Activated CD4-positive, alpha-beta memory T cell treated with anti-CD3 and anti-CD28 coated beads, Interleukin-2, amount 10 ng/mL, durations not matched to agents 7 days and 5 days (primary cell): ENCODE results near the gene ZNF24. TPM values are rescaled to one million over a fixed set of nuclear protein-coding genes. Genes with fewer than 3 reads are reported as not detected.
A peak's percentile ranks its signal among the peaks of the same experiment; 100 is the strongest.

Source experiments
- CTCF ChIA-PET: fragments of 350-600 bp; sonication (Branson Sonifier 250); formaldehyde crosslinking; loops from one replicate; lab custom pipeline; 2021; ENCODE audit warnings: antibody characterized with exemption, inconsistent platforms; lab: Charles Lee
- POLR2A ChIA-PET: fragments of 350-600 bp; sonication (Branson Sonifier 250); formaldehyde crosslinking; loops from one replicate; lab custom pipeline; 2021; ENCODE audit warnings: antibody characterized with exemption; lab: Charles Lee
- DNase-seq: peaks from one replicate; pipeline ENCODE4 v3.0.0-alpha.2; 2020
- H3K27ac Mint-ChIP-seq: one replicate; pipeline ENCODE4 v1.8.0; 2021; ENCODE audit warnings: mild to moderate bottlenecking, mixed read lengths
- H3K27me3 Mint-ChIP-seq: one replicate; pipeline ENCODE4 v1.8.0; 2021; ENCODE audit warnings: mixed read lengths
- H3K36me3 Mint-ChIP-seq: one replicate; pipeline ENCODE4 v1.8.0; 2021; ENCODE audit warnings: low read depth, mixed read lengths
- H3K4me1 Mint-ChIP-seq: one replicate; pipeline ENCODE4 v1.8.0; 2021; ENCODE audit warnings: mixed read lengths
- H3K4me3 Mint-ChIP-seq: one replicate; pipeline ENCODE4 v1.8.0; 2021; ENCODE audit warnings: mild to moderate bottlenecking, mixed read lengths
- H3K9me3 Mint-ChIP-seq: one replicate; pipeline ENCODE4 v1.8.0; 2021; ENCODE audit warnings: mixed read lengths
- total RNA-seq, 2 experiments: library from RNA; stranded (reverse); gene quantifications; one replicate each; pipeline ENCODE4 v1.2.3, GENCODE V29; 2021

ZNF24 gene
- total RNA-seq, 2 experiments from 2014 or later, result 53.9 to 55.2 TPM

GRCh38 chr18:35324926-35325655 lies 19.1 kb downstream of the ZNF24 start:
- Mint-ChIP-seq H3K4me3 (no peak overlapping the region), H3K27me3 (no peaks in the 10 kb centered on the region), H3K36me3 (no peaks in the 10 kb centered on the region), H3K27ac (no peak overlapping the region), H3K9me3 (peaks cover 2% of the 10 kb centered on the region), H3K4me1 (no peaks in the 10 kb centered on the region)
- ChIA-PET POLR2A (no interaction called here), CTCF (no interaction called here)
- no peak for DNase-seq

GRCh38 chr18:35322486-35323458 lies 21.4 kb downstream of the ZNF24 start:
- peaks cover 5% of the 10 kb centered on the region for H3K9me3 Mint-ChIP-seq
- H3K27me3 Mint-ChIP-seq, result no peaks in the 10 kb centered on the region
- H3K4me3 Mint-ChIP-seq, result no peak overlapping the region
- no peaks in the 10 kb centered on the region for H3K36me3 Mint-ChIP-seq
- no peak overlapping the region for H3K27ac Mint-ChIP-seq
- H3K4me1 Mint-ChIP-seq, result no peaks in the 10 kb centered on the region
- no peak for DNase-seq
- CTCF ChIA-PET, result interaction anchor here (1.4 kb wide), 1 partner anchor 91 kb away, joined by 3 read pairs; no protein-coding TSS in a partner anchor
- POLR2A ChIA-PET, result no interaction called here

- DNase-seq, result no peak
- Mint-ChIP-seq H3K36me3 (peaks cover 21% of the 10 kb centered on the region), H3K4me1 (no peaks in the 10 kb centered on the region), H3K9me3 (peaks cover 64% of the 10 kb centered on the region), H3K4me3 (no peak overlapping the region), H3K27me3 (no peaks in the 10 kb centered on the region), H3K27ac (no peak overlapping the region)
- POLR2A ChIA-PET, result no interaction called here
- CTCF ChIA-PET, result no interaction called here
Observed at GRCh38 chr18:35311496-35311895, 32.7 kb downstream of the ZNF24 start.

DNA sequence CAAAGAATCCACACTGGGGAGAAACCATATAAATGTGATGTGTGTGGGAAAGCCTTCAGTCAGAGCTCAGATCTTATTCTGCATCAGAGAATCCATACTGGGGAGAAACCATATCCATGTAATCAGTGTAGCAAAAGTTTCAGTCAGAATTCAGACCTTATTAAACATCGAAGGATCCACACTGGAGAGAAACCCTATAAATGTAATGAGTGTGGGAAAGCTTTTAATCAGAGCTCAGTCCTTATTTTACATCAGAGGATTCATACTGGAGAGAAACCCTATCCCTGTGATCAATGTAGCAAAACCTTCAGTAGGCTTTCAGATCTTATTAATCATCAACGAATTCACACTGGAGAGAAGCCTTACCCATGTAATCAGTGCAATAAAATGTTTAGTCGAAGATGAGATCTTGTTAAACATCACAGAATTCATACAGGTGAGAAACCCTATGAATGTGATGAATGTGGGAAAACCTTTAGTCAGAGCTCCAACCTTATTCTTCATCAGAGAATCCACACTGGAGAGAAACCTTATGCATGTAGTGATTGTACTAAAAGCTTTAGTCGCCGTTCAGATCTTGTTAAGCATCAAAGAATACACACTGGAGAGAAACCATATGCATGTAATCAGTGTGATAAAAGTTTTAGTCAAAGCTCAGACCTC lies 37.5 kb downstream of the ZNF24 start:
- no peak for DNase-seq
- peaks cover 67% of the 10 kb centered on the region for H3K36me3 Mint-ChIP-seq
- no peaks in the 10 kb centered on the region for H3K4me1 Mint-ChIP-seq
- no peak overlapping the region for H3K4me3 Mint-ChIP-seq
- CTCF ChIA-PET, result no interaction called here
- no peak overlapping the region for H3K27ac Mint-ChIP-seq
- H3K9me3 Mint-ChIP-seq, result peaks cover 80% of the 10 kb centered on the region
- H3K27me3 Mint-ChIP-seq, result no peaks in the 10 kb centered on the region
- POLR2A ChIA-PET, result interaction anchor here (1.2 kb wide), 1 partner anchor 38 kb away, joined by 4 read pairs; no protein-coding TSS in a partner anchor

DNA sequence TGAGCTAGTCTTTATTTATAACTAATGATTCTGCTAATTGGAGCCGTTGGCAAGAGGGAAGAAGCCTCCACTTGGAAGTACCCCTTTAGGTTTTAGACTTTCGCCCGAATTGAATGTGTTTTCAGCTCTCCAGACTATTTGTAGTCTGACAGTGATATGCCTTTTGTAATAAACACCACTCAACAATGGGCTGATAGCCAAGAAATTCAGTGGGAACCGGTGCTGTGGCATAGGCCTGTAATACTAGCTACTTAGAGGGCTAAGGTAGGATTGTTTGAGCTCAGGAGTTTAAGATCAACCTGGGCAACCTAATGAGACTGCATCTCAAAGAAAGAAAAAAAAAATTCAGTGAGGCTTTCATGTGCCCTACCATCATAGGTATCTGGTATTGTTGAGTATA lies 40.6 kb downstream of the ZNF24 start:
- no peak overlapping the region for H3K27ac Mint-ChIP-seq
- peaks cover 76% of the 10 kb centered on the region for H3K9me3 Mint-ChIP-seq
- H3K4me1 Mint-ChIP-seq, result no peaks in the 10 kb centered on the region
- ChIA-PET POLR2A (interaction anchor here (1.0 to 1.6 kb wide), 2 partner anchors 14 kb away, joined by 3 to 4 read pairs; partner anchors contain the start of gene ZSCAN30), CTCF (no interaction called here)
- H3K4me3 Mint-ChIP-seq, result no peak overlapping the region
- peaks cover 89% of the 10 kb centered on the region for H3K36me3 Mint-ChIP-seq
- DNase-seq, result no peak
- no peaks in the 10 kb centered on the region for H3K27me3 Mint-ChIP-seq

GRCh38 chr18:35296060-35296459 lies 48.2 kb downstream of the ZNF24 start:
- no peaks in the 10 kb centered on the region for H3K27me3 Mint-ChIP-seq
- H3K27ac Mint-ChIP-seq, result no peak overlapping the region
- H3K4me1 Mint-ChIP-seq, result peaks cover 13% of the 10 kb centered on the region
- peaks cover 40% of the 10 kb centered on the region for H3K9me3 Mint-ChIP-seq
- no peak overlapping the region for H3K4me3 Mint-ChIP-seq
- ChIA-PET POLR2A (no interaction called here), CTCF (no interaction called here)
- no peak for DNase-seq
- peaks cover 88% of the 10 kb centered on the region for H3K36me3 Mint-ChIP-seq

- POLR2A ChIA-PET, result interaction anchor here (0.7 to 5.0 kb wide), 3 partner anchors 50 to 775 kb away, joined by 5 to 45 read pairs (median 5); partner anchors contain the start of genes ZNF24 and ZNF397
Observed at GRCh38 chr18:35291166-35291565, 53.1 kb downstream of the ZNF24 start.

GRCh38 chr18:35290094-35290735 lies 54.0 kb downstream of the ZNF24 start, which contains the start of gene ZSCAN30:
Gene ZSCAN30 (minus strand): TSS chr18:35290229. CDS start chr18:35264352, 25,877 bp downstream.
- peak; percentile 96 for DNase-seq
- Mint-ChIP-seq H3K27me3 (no peaks in the 10 kb centered on the region), H3K4me3 (peak within 1 kb of the TSS; percentile 90), H3K9me3 (peaks cover 24% of the 10 kb centered on the region), H3K27ac (peak within 1 kb of the TSS; percentile 90), H3K36me3 (peaks cover 77% of the 10 kb centered on the region), H3K4me1 (peaks cover 42% of the 10 kb centered on the region)
- CTCF ChIA-PET, result interaction anchor here (1.1 to 1.6 kb wide), 5 partner anchors 9 to 207 kb away, joined by 3 to 6 read pairs (median 3); partner anchors contain the start of gene INO80C
- POLR2A ChIA-PET, result interaction anchor here (0.6 to 5.0 kb wide), 19 partner anchors 9 to 776 kb away, joined by 3 to 45 read pairs (median 4); partner anchors contain the start of genes INO80C, RMP24, ZNF24 and ZNF397

More at GRCh38 chr18:35291166-35291565, 53.1 kb downstream of the ZNF24 start:
- H3K4me3 Mint-ChIP-seq, result peak overlapping the region; percentile 90
- H3K9me3 Mint-ChIP-seq, result peaks cover 25% of the 10 kb centered on the region
- CTCF ChIA-PET, result interaction anchor here (1.2 kb wide), 1 partner anchor 60 kb away, joined by 3 read pairs; no protein-coding TSS in a partner anchor
- H3K27me3 Mint-ChIP-seq, result no peaks in the 10 kb centered on the region
- H3K27ac Mint-ChIP-seq, result peak overlapping the region; percentile 90
- no peak for DNase-seq
- peaks cover 79% of the 10 kb centered on the region for H3K36me3 Mint-ChIP-seq
- peaks cover 42% of the 10 kb centered on the region for H3K4me1 Mint-ChIP-seq

GRCh38 chr18:35289727-35290093 lies 54.5 kb downstream of the ZNF24 start:
- H3K27ac Mint-ChIP-seq, result peak overlapping the region; percentile 90
- H3K4me1 Mint-ChIP-seq, result peaks cover 42% of the 10 kb centered on the region
- CTCF ChIA-PET, result interaction anchor here (1.1 to 1.6 kb wide), 5 partner anchors 10 to 208 kb away, joined by 3 to 6 read pairs (median 3); partner anchors contain the start of gene INO80C
- no peaks in the 10 kb centered on the region for H3K27me3 Mint-ChIP-seq
- DNase-seq, result peak; percentile 44
- POLR2A ChIA-PET, result interaction anchor here (0.6 to 5.0 kb wide), 20 partner anchors 9 to 776 kb away, joined by 3 to 45 read pairs (median 4); partner anchors contain the start of genes INO80C, MAPRE2, RMP24 and ZNF24
- peaks cover 20% of the 10 kb centered on the region for H3K9me3 Mint-ChIP-seq
- H3K4me3 Mint-ChIP-seq, result peak overlapping the region; percentile 90
- H3K36me3 Mint-ChIP-seq, result peaks cover 76% of the 10 kb centered on the region

GRCh38 chr18:35289293-35289692 lies 54.9 kb downstream of the ZNF24 start:
- H3K27ac Mint-ChIP-seq, result peak overlapping the region; percentile 90
- peak overlapping the region; percentile 90 for H3K4me3 Mint-ChIP-seq
- no peak for DNase-seq
- ChIA-PET CTCF (interaction anchor here (0.9 to 1.6 kb wide), 4 partner anchors 10 to 208 kb away, joined by 3 to 6 read pairs (median 5); partner anchors contain the start of gene INO80C), POLR2A (interaction anchor here (1.0 to 5.0 kb wide), 16 partner anchors 10 to 778 kb away, joined by 3 to 45 read pairs (median 4); partner anchors contain the start of genes INO80C, MAPRE2, ZNF24 and ZNF397)
- peaks cover 42% of the 10 kb centered on the region for H3K4me1 Mint-ChIP-seq
- H3K27me3 Mint-ChIP-seq, result no peaks in the 10 kb centered on the region
- peaks cover 19% of the 10 kb centered on the region for H3K9me3 Mint-ChIP-seq
- H3K36me3 Mint-ChIP-seq, result peaks cover 73% of the 10 kb centered on the region

GRCh38 chr18:35284841-35285240 lies 59.4 kb downstream of the ZNF24 start:
- Mint-ChIP-seq H3K4me3 (no peak overlapping the region), H3K36me3 (peaks cover 67% of the 10 kb centered on the region), H3K27me3 (no peaks in the 10 kb centered on the region), H3K27ac (no peak overlapping the region), H3K4me1 (peaks cover 29% of the 10 kb centered on the region), H3K9me3 (peaks cover 41% of the 10 kb centered on the region)
- POLR2A ChIA-PET, result no interaction called here
- no peak for DNase-seq
- CTCF ChIA-PET, result no interaction called here
